Fibroblast of mammary gland (primary cell): Measurements from ENCODE around the gene CAPS2.

ENCODE experiments used
- DNase-seq: peaks from one replicate; pipeline ENCODE4 v3.0.0-alpha.2; 2010; ENCODE audit warnings: low read depth
- H3K4me3 ChIP-seq: 2 replicates; pipeline ENCODE4 v1.5.1; 2011; ENCODE audit warnings: low read depth, mild to moderate bottlenecking, low read length, moderate library complexity; ENCODE audit not compliant: control insufficient read depth
- TF ChIP-seq, protein P1 (sequence below): conservative IDR thresholded peaks from 2 replicates; pipeline ENCODE4 v1.5.1; 2011; ENCODE audit warnings: low read depth, low read length, inconsistent platforms; ENCODE audit not compliant: control insufficient read depth, insufficient read depth

CAPS2 gene

GRCh38 chr12:75337905-75338304 lies 7.8 kb upstream of the CAPS2 start:
- TF ChIP-seq, protein P1, sequence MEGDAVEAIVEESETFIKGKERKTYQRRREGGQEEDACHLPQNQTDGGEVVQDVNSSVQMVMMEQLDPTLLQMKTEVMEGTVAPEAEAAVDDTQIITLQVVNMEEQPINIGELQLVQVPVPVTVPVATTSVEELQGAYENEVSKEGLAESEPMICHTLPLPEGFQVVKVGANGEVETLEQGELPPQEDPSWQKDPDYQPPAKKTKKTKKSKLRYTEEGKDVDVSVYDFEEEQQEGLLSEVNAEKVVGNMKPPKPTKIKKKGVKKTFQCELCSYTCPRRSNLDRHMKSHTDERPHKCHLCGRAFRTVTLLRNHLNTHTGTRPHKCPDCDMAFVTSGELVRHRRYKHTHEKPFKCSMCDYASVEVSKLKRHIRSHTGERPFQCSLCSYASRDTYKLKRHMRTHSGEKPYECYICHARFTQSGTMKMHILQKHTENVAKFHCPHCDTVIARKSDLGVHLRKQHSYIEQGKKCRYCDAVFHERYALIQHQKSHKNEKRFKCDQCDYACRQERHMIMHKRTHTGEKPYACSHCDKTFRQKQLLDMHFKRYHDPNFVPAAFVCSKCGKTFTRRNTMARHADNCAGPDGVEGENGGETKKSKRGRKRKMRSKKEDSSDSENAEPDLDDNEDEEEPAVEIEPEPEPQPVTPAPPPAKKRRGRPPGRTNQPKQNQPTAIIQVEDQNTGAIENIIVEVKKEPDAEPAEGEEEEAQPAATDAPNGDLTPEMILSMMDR: no peak
- DNase-seq: no peak
- no peak overlapping the region for H3K4me3 ChIP-seq

GRCh38 chr12:75334384-75335030 lies 4.4 kb upstream of the CAPS2 start, which contains the start of gene GLIPR1L1:
TSS of gene GLIPR1L1 (plus strand) at chr12:75334670. CDS start at chr12:75334729, 59 bp downstream.
- peak within 1 kb of the TSS; percentile 67 for H3K4me3 ChIP-seq
- DNase-seq: peak; percentile 90
- TF ChIP-seq, protein P1: peak; percentile 91

DNA sequence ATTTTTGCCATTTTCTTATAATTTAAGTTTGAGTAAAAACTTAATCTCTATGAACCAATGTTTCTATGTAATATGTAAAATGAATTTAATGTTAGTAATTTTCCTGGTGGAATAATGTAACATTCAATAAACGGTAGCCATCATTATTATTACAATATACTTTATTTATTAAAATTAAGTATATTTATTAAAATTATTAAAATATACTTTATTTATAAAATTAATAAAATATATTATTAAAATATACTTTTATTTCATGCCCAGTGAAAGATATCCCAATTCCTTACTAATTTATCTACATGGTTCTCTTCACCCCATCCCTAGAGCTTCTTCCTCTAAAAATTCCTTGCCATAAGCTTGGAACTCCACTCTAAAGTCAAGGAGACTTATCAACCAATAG lies 2.5 kb downstream of the CAPS2 start:
- H3K4me3 ChIP-seq: no peak overlapping the region
- DNase-seq: no peak
- TF ChIP-seq, protein P1: no peak

- TF ChIP-seq, protein P1: no peak
- no peak overlapping the region for H3K4me3 ChIP-seq
- DNase-seq: peak; percentile 5
These were observed 6.5 kb downstream of the CAPS2 start for GRCh38 chr12:75323663-75324062.

DNA sequence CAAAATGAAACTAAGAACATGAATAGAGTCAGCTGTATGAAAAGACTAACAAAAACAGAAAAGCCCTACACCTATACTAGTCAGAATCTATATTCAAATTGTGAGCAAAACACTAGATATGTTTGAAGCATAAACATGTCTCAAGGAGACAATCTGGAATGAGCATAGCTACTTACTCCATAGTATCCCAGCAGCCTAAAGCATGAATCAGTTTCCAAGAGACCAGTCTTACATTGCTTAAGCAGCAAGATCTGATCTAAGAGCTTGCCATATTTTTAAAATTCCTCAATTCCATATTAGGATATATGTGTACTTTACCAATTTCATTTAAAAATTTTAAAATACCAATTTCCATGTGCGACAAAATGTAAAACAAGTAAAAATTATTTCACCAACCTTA lies 7.7 kb downstream of the CAPS2 start:
- TF ChIP-seq, protein P1: no peak
- peak; percentile 36 for DNase-seq
- H3K4me3 ChIP-seq: no peak overlapping the region

DNA sequence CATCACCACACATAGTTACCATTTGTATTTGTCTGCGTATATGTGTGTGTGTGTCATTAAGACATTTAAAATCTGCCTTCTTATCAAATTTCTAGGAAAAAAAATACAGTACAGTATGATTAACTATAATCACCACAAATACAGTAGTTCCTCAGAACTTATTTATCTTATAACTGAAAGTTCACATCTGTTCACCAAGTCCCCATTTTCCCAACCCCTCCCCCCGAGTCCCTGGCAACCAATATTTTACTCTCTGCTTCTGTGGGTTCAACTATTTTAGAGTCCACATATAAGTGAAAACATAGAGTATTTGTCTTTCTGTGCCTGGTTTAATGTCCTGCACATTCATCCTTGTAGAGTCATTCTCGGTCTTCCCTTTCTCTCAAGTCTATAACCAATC lies 12.3 kb downstream of the CAPS2 start:
- no peak overlapping the region for H3K4me3 ChIP-seq
- no peak for DNase-seq
- TF ChIP-seq, protein P1: no peak
